GM12874 (cell line): ENCODE measurements around the gene CXADR.

ENCODE experiments used
- CTCF ChIP-seq: IDR thresholded peaks from 2 replicates; pipeline ENCODE4 v1.5.1; 2011; ENCODE audit warnings: low read depth, mild to moderate bottlenecking, control low read depth, low read length, moderate library complexity; ENCODE audit not compliant: insufficient read depth

Gene CXADR

GRCh38 chr21:17612023-17612564 lies 99.3 kb downstream of the CXADR start:
- no peak for TF ChIP-seq CTCF

- TF ChIP-seq CTCF, result no peak
These were observed 99.9 kb downstream of the CXADR start, which contains the start of gene BTG3 for GRCh38 chr21:17612565-17613241. Gene BTG3 (minus strand): TSS chr21:17612901. CDS start chr21:17609144, 3,757 bp downstream.

GRCh38 chr21:17613242-17613676 lies 100.4 kb downstream of the CXADR start:
- TF ChIP-seq CTCF, result no peak

GRCh38 chr21:17616831-17617230 lies 104.0 kb downstream of the CXADR start:
- no peak for TF ChIP-seq CTCF

- TF ChIP-seq CTCF, result no peak
These were observed 109.2 kb downstream of the CXADR start for GRCh38 chr21:17622018-17622417.

GRCh38 chr21:17631195-17631594 lies 118.4 kb downstream of the CXADR start:
- TF ChIP-seq CTCF, result no peak

- TF ChIP-seq CTCF, result no peak
These were observed 123.9 kb downstream of the CXADR start for GRCh38 chr21:17636711-17637110.
